IPS-18a (cell line): ENCODE data around the gene SV2C.

Experiments used
- H3K27ac ChIP-seq: one replicate; pipeline ENCODE4 v1.5.1; 2013; ENCODE audit warnings: low read length
- H3K27me3 ChIP-seq: one replicate; pipeline ENCODE4 v1.6.1; 2013; ENCODE audit warnings: mild to moderate bottlenecking, low read length; ENCODE audit not compliant: control insufficient read depth, insufficient read depth
- H3K36me3 ChIP-seq: one replicate; pipeline ENCODE4 v1.6.1; 2013; ENCODE audit warnings: low read depth, low read length; ENCODE audit not compliant: control insufficient read depth
- H3K4me1 ChIP-seq: one replicate; pipeline ENCODE4 v1.6.1; 2013; ENCODE audit warnings: low read depth, low read length; ENCODE audit not compliant: control insufficient read depth
- H3K4me3 ChIP-seq: one replicate; pipeline ENCODE4 v1.5.1; 2013; ENCODE audit warnings: low read length
- H3K9ac ChIP-seq: one replicate; pipeline ENCODE4 v1.6.1; 2013; ENCODE audit warnings: mild to moderate bottlenecking, low read length, moderate library complexity
- H3K9me3 ChIP-seq: one replicate; pipeline ENCODE4 v1.6.1; 2013; ENCODE audit warnings: low read depth, low read length; ENCODE audit not compliant: control insufficient read depth

SV2C gene

GRCh38 chr5:76169146-76169905, 86.1 kb downstream of the SV2C start:
- no peaks in the 10 kb centered on the region for H3K9me3 ChIP-seq
- H3K27ac ChIP-seq: no peak overlapping the region
- H3K4me3 ChIP-seq: no peak overlapping the region
- no peaks in the 10 kb centered on the region for H3K4me1 ChIP-seq
- no peaks in the 10 kb centered on the region for H3K27me3 ChIP-seq
- no peaks in the 10 kb centered on the region for H3K36me3 ChIP-seq
- H3K9ac ChIP-seq: no peak overlapping the region

DNA sequence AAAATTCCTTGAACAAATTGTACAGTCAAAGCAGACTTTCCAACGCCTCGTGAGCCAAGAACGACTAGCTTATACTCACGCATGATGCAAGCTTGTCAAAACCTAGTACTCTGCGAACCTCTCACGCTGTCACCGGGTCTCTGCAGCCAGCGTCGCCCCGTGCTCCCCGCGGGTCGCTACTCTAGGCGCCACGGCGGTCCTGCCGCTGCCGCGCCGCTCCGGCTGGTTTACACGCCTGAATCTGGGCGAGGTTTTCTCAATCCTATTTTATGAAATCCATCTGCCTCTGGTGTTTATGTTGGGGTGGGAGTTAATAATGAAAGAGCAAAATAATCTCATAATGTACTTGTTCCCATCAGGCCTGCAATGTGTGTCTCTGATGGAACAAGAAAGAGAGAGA, 90.9 kb downstream of the SV2C start:
- Histone ChIP-seq H3K27ac (no peak overlapping the region), H3K4me1 (no peaks in the 10 kb centered on the region), H3K4me3 (no peak overlapping the region), H3K36me3 (no peaks in the 10 kb centered on the region), H3K9me3 (no peaks in the 10 kb centered on the region), H3K9ac (no peak overlapping the region), H3K27me3 (no peaks in the 10 kb centered on the region)

DNA sequence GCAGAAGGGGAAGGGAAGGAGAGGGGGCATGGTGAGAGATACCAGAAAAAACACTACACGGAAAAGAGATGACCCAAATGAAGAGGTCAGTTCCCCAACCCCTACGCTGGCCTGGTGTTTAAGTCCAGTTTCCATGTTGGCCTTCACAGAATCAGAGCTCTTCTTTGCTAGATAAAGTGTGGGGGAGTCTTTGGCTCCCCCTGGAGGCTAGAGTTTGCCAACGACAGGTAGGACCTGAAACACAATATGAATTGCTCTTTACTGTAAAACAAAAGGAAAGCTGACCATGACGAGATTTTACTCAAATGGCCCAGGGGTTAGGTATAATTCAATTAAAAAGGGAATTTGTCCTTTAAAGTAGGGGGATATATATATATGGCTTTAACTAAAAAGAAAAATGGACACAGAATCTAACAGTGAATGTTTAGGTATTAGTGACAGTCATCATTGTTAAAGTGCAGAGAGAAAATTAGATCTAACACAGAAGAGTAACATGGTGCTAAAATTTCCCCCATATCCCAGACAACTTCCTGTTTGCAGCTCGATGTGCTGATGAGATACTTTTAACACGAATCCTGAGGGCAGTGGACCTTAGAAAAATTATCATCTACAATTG, 92.0 kb downstream of the SV2C start:
- Histone ChIP-seq H3K4me3 (no peak overlapping the region), H3K9me3 (no peaks in the 10 kb centered on the region), H3K27ac (no peak overlapping the region), H3K27me3 (no peaks in the 10 kb centered on the region), H3K36me3 (no peaks in the 10 kb centered on the region), H3K9ac (no peak overlapping the region), H3K4me1 (no peaks in the 10 kb centered on the region)

DNA sequence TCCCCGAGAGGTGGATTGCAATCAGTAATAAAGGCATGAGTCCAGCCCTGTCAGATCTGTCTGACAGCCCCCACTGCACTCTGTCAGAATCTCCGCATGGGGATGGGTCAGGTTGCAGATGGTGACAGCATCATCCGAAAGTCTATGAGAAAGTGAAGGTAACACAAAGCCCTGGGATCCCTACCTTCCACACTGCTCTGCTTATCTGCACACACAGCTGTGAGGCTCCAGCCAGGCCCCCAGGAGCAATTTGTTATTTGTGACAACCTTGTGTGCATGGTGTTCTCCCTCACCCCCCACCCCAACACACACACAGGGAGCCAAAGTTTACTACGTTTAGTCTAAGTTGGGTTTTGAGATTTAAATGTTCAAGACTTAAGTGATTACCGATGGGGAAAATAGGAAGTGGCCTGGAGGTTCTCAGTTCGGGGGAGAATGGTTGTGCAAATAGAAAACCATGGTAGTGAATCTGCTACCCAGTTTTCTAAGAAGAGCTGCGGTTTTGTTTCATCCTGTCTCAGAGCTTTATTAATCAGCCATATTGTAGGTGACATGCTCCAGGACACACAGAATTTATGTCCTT, 92.7 kb downstream of the SV2C start:
- no peaks in the 10 kb centered on the region for H3K9me3 ChIP-seq
- no peak overlapping the region for H3K4me3 ChIP-seq
- H3K36me3 ChIP-seq: no peaks in the 10 kb centered on the region
- H3K9ac ChIP-seq: no peak overlapping the region
- H3K4me1 ChIP-seq: no peaks in the 10 kb centered on the region
- H3K27me3 ChIP-seq: no peaks in the 10 kb centered on the region
- H3K27ac ChIP-seq: no peak overlapping the region

DNA sequence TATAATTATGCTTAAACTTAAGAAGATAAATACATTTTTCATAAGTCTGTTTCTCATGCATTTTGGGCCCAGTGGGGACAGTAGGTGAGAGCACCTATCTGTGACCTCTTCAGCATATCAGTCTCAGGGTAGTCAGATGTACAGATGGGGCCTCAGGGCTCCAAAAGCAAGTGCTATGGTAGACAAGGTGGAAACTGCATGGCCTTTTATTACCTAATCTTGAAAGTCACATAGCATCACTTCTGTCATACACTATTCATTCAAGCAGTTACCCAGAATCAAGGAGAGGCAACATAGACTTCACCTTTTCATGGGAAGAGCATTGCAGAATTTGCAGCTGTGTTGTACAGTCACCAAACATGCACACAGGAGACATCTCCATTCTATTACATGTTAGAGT, 94.8 kb downstream of the SV2C start:
- no peaks in the 10 kb centered on the region for H3K4me1 ChIP-seq
- H3K4me3 ChIP-seq: no peak overlapping the region
- no peak overlapping the region for H3K9ac ChIP-seq
- H3K9me3 ChIP-seq: no peaks in the 10 kb centered on the region
- no peak overlapping the region for H3K27ac ChIP-seq
- H3K27me3 ChIP-seq: no peaks in the 10 kb centered on the region
- no peaks in the 10 kb centered on the region for H3K36me3 ChIP-seq

DNA sequence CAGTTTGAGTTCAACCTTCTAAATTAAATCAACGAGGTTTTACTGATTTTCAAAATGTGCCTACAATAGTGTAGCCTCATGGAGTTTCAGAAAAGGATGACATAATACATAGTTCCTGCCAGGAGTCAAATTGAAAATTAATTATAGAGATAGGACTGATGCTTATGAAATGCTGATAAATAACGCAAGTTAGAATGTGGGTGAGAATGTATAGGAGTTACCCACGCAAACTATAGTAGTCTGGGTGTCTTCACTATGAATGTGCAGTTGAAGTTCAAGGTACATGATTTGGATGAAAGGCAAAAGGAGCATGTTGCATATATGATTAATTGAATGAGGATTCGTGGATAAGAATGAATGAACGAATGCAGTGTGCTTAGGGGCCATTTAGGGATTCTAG, 95.7 kb downstream of the SV2C start:
- H3K27ac ChIP-seq: no peak overlapping the region
- H3K9me3 ChIP-seq: no peaks in the 10 kb centered on the region
- no peaks in the 10 kb centered on the region for H3K27me3 ChIP-seq
- H3K4me1 ChIP-seq: no peaks in the 10 kb centered on the region
- no peak overlapping the region for H3K9ac ChIP-seq
- no peaks in the 10 kb centered on the region for H3K36me3 ChIP-seq
- no peak overlapping the region for H3K4me3 ChIP-seq

DNA sequence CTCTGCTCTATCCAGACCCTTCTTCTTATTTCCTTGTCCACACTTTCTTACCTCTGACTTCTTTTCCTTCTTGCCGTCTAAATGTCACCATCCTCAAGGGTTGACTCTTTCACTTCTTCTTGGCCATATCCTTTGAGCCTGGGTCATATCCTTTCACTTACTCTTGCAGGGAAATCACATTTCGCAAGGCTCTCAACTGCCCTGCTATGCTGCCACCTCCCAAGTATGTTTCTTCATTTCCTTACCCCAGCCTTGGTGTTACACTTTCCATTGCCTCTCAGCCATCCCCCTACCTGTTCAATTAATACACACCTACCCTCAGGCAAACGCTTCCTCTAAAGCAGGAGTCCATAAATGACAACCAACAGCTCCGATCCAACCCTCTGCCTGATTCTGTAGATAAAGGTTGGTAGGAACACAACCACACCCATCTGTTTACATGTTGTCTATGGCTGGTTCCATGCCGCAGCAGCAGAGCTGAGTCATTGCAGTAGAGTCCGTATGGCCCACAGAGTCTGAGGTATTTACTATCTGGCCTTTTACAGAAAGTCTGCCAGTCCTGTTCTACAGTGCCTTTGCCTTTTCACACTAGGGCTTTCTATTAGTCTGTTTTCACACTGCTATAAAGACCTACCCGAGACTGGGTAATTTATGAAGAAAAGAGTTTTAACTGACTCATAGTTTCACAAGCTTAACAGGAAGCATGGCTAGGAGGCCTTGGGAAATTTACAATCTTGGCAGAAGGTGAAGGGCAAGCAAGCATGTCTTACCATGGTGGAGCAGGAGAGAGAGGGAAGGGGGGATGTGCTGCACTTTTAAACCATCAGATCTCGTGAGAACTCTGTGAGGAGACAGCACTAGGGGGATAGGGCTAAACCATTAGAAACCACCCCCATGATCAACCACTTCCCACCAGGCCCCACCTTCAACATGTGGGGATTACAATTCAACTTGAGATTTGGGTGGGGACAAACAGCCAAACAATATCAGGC, 97.9 kb downstream of the SV2C start:
- no peaks in the 10 kb centered on the region for H3K36me3 ChIP-seq
- H3K27me3 ChIP-seq: no peaks in the 10 kb centered on the region
- no peak overlapping the region for H3K4me3 ChIP-seq
- no peaks in the 10 kb centered on the region for H3K4me1 ChIP-seq
- H3K27ac ChIP-seq: no peak overlapping the region
- H3K9ac ChIP-seq: no peak overlapping the region
- H3K9me3 ChIP-seq: no peaks in the 10 kb centered on the region

DNA sequence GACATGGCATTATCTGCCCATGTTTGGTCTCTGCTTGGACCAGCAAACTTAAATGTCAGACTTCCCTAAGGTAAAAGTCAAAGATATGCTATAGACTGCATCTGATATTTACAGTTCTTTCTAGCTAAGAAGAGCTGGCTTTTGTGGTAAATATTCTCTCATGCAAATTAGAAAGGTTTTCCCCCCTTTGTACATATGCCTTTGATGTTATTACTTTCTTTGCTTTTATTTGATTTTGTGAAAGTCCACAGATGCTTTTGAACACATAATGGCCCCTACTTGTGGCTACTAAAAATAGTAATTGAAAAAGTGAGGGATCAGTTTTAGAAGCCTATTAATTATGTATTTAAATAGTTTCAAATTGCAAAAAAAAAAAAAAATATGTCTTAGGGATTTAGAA, 104.2 kb downstream of the SV2C start:
- no peak overlapping the region for H3K27ac ChIP-seq
- no peaks in the 10 kb centered on the region for H3K4me1 ChIP-seq
- H3K9ac ChIP-seq: no peak overlapping the region
- H3K27me3 ChIP-seq: no peaks in the 10 kb centered on the region
- H3K9me3 ChIP-seq: no peaks in the 10 kb centered on the region
- H3K4me3 ChIP-seq: no peak overlapping the region
- H3K36me3 ChIP-seq: no peaks in the 10 kb centered on the region

- Histone ChIP-seq H3K9ac (no peak overlapping the region), H3K27me3 (no peaks in the 10 kb centered on the region), H3K27ac (no peak overlapping the region), H3K36me3 (no peaks in the 10 kb centered on the region), H3K4me3 (no peak overlapping the region), H3K9me3 (no peaks in the 10 kb centered on the region), H3K4me1 (peaks cover 7% of the 10 kb centered on the region)
Observed at GRCh38 chr5:76190356-76190755, 107.2 kb downstream of the SV2C start.

DNA sequence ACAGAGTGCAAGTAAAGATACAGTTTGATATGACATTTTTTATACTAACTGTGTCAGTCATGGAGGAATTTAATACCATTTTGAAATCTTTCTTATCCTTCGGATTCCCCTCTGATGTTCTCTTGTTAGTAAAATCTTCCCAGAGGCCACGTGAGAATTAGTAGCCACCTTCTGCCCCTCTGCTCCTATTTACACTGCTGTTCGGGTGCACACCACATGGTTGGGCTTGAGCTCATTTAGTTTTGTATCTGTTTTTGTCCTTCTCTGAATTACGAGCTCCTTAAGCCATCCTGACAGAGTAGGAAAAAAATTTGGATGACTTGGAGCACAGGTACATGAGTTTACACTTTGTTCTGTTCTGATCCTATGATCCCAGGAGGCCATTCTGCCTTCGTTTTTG, 109.7 kb downstream of the SV2C start:
- H3K4me3 ChIP-seq: no peak overlapping the region
- no peak overlapping the region for H3K9ac ChIP-seq
- H3K27ac ChIP-seq: no peak overlapping the region
- H3K36me3 ChIP-seq: no peaks in the 10 kb centered on the region
- no peaks in the 10 kb centered on the region for H3K27me3 ChIP-seq
- H3K9me3 ChIP-seq: no peaks in the 10 kb centered on the region
- H3K4me1 ChIP-seq: peaks cover 21% of the 10 kb centered on the region

GRCh38 chr5:76193635-76194034, 110.5 kb downstream of the SV2C start:
- Histone ChIP-seq H3K27me3 (no peaks in the 10 kb centered on the region), H3K9me3 (no peaks in the 10 kb centered on the region), H3K36me3 (no peaks in the 10 kb centered on the region), H3K27ac (no peak overlapping the region), H3K4me1 (peaks cover 21% of the 10 kb centered on the region), H3K4me3 (no peak overlapping the region), H3K9ac (no peak overlapping the region)
